Activated B cell treated with CpG ODN at 0.5 μM for 24 hours (primary cell): Measurements from ENCODE around the gene GPR150. TPM values are rescaled to one million over a fixed set of nuclear protein-coding genes. Genes with fewer than 3 reads are reported as not detected.
A peak's percentile ranks its signal among the peaks of the same experiment; 100 is the strongest.

ENCODE experiments used
- ATAC-seq: fragments of 200-7000 bp; cut with Tn5 transposase; one replicate; pipeline ENCODE4 v1.10.0; 2021; ENCODE audit warnings: low read depth, mild to moderate bottlenecking, moderate library complexity
- CTCF ChIA-PET: fragments of 350-600 bp; sonication (Branson Sonifier 250); formaldehyde crosslinking; loops from one replicate; lab custom pipeline; 2021; ENCODE audit warnings: antibody characterized with exemption; lab: Charles Lee
- POLR2A ChIA-PET: fragments of 350-600 bp; sonication (Branson Sonifier 250); formaldehyde crosslinking; loops from one replicate; lab custom pipeline; 2021; ENCODE audit warnings: antibody characterized with exemption; lab: Charles Lee
- DNase-seq: peaks from one replicate; pipeline ENCODE4 v3.0.0; 2022
- H3K27ac Mint-ChIP-seq: one replicate; pipeline ENCODE4 v1.8.0; 2020; ENCODE audit warnings: mixed read lengths
- H3K27me3 Mint-ChIP-seq: one replicate; pipeline ENCODE4 v1.8.0; 2021; ENCODE audit warnings: mixed read lengths
- H3K36me3 Mint-ChIP-seq: one replicate; pipeline ENCODE4 v1.8.0; 2021; ENCODE audit warnings: low read depth, mixed read lengths
- H3K4me1 Mint-ChIP-seq: one replicate; pipeline ENCODE4 v1.8.0; 2021; ENCODE audit warnings: mixed read lengths
- H3K4me3 Mint-ChIP-seq: one replicate; pipeline ENCODE4 v1.8.0; 2020; ENCODE audit warnings: mild to moderate bottlenecking, mixed read lengths
- H3K9me3 Mint-ChIP-seq: one replicate; pipeline ENCODE4 v1.8.0; 2020; ENCODE audit warnings: mixed read lengths
- CTCF ChIP-seq: fragments of 200-600 bp; IDR thresholded peaks from one replicate; pipeline ENCODE4 v1.8.0; 2022; ENCODE audit warnings: antibody characterized with exemption, mild to moderate bottlenecking
- intact Hi-C: fragments of 100-400 bp; cut with micrococcal nuclease; formaldehyde crosslinking; loops from one replicate; pipeline ENCODE4 v1.15.1; 2024
- total RNA-seq: library from RNA; stranded (reverse); gene quantifications from 2 replicates; pipeline ENCODE4 v1.2.3, GENCODE V29; 2022

Gene GPR150
- total RNA-seq, 1 donor from 2014 or later = 0.60 TPM

- Mint-ChIP-seq H3K36me3 (peaks cover 9% of the 10 kb centered on the region), H3K4me1 (no peaks in the 10 kb centered on the region), H3K27ac (no peak overlapping the region), H3K4me3 (no peak overlapping the region), H3K9me3 (no peaks in the 10 kb centered on the region), H3K27me3 (peaks cover 1% of the 10 kb centered on the region)
- ATAC-seq = no peak
- POLR2A ChIA-PET = no interaction called here
- CTCF ChIA-PET = no interaction called here
- TF ChIP-seq CTCF = no peak
- DNase-seq = no peak
- intact Hi-C loops = loop anchor here (5.0 kb wide), 2 partner anchors 77 to 102 kb away; no protein-coding TSS in a partner anchor
Measured at GRCh38 chr5:95660060-95660459, 40.2 kb downstream of the GPR150 start.

GRCh38 chr5:95662946-95663345 is 43.1 kb downstream of the GPR150 start:
- Mint-ChIP-seq H3K36me3 (no peaks in the 10 kb centered on the region), H3K9me3 (no peaks in the 10 kb centered on the region), H3K27ac (no peak overlapping the region), H3K4me3 (no peak overlapping the region), H3K27me3 (peaks cover 1% of the 10 kb centered on the region), H3K4me1 (no peaks in the 10 kb centered on the region)
- POLR2A ChIA-PET = interaction anchor here (0.6 kb wide), 1 partner anchor 1109 kb away, joined by 3 read pairs; no protein-coding TSS in a partner anchor
- TF ChIP-seq CTCF = no peak
- DNase-seq (no peak), ATAC-seq (no peak)
- intact Hi-C loops = loop anchor here (5.0 kb wide), 2 partner anchors 74 to 99 kb away; no protein-coding TSS in a partner anchor
- CTCF ChIA-PET = interaction anchor here (1.2 to 5.2 kb wide), 6 partner anchors 11 to 184 kb away, joined by 3 to 47 read pairs (median 10); partner anchors contain the start of gene RFESD

- Mint-ChIP-seq H3K4me1 (no peaks in the 10 kb centered on the region), H3K36me3 (no peaks in the 10 kb centered on the region), H3K27ac (no peak overlapping the region), H3K27me3 (peaks cover 1% of the 10 kb centered on the region), H3K9me3 (no peaks in the 10 kb centered on the region), H3K4me3 (no peak overlapping the region)
- CTCF ChIA-PET = interaction anchor here (0.7 to 5.2 kb wide), 22 partner anchors 9 to 671 kb away, joined by 3 to 47 read pairs (median 5); partner anchors contain the start of gene RFESD
- DNase-seq (no peak), ATAC-seq (no peak)
- intact Hi-C loops = loop anchor here (1.0 to 5.0 kb wide), 6 partner anchors 20 to 183 kb away; no protein-coding TSS in a partner anchor
- POLR2A ChIA-PET = interaction anchor here (0.6 to 1.2 kb wide), 2 partner anchors 67 to 119 kb away, joined by 5 read pairs; no protein-coding TSS in a partner anchor
- TF ChIP-seq CTCF = peak; percentile 81
Measured at GRCh38 chr5:95664204-95664786, 44.4 kb downstream of the GPR150 start.

GRCh38 chr5:95667061-95667618 is 47.3 kb downstream of the GPR150 start:
- no peaks in the 10 kb centered on the region for H3K9me3 Mint-ChIP-seq
- H3K4me1 Mint-ChIP-seq = no peaks in the 10 kb centered on the region
- H3K36me3 Mint-ChIP-seq = no peaks in the 10 kb centered on the region
- TF ChIP-seq CTCF = no peak
- ATAC-seq (no peak), DNase-seq (no peak)
- POLR2A ChIA-PET = no interaction called here
- no peak overlapping the region for H3K27ac Mint-ChIP-seq
- CTCF ChIA-PET = interaction anchor here (0.7 to 5.2 kb wide), 2 partner anchors 116 to 173 kb away, joined by 3 to 47 read pairs; no protein-coding TSS in a partner anchor
- intact Hi-C loops = no loop called here
- peaks cover 1% of the 10 kb centered on the region for H3K27me3 Mint-ChIP-seq
- H3K4me3 Mint-ChIP-seq = no peak overlapping the region

GRCh38 chr5:95667678-95668077 is 47.8 kb downstream of the GPR150 start:
- Mint-ChIP-seq H3K4me1 (no peaks in the 10 kb centered on the region), H3K36me3 (no peaks in the 10 kb centered on the region), H3K9me3 (no peaks in the 10 kb centered on the region), H3K4me3 (no peak overlapping the region), H3K27me3 (peaks cover 1% of the 10 kb centered on the region), H3K27ac (no peak overlapping the region)
- DNase-seq (no peak), ATAC-seq (no peak)
- ChIA-PET CTCF (interaction anchor here (5.2 kb wide), 1 partner anchor 116 kb away, joined by 47 read pairs; no protein-coding TSS in a partner anchor), POLR2A (no interaction called here)
- no peak for TF ChIP-seq CTCF
- intact Hi-C loops = no loop called here
